AG20443 (cell line): ENCODE results near the gene SELENOP.
"Not testable (repeated sequence)": the region's sequence is repeated elsewhere in the genome, so short reads cannot be mapped to it uniquely, and the experiment has no call there.

ENCODE experiments used
- DNase-seq: peaks from one replicate; pipeline ENCODE4 v3.0.0; 2012; ENCODE audit warnings: low spot score, mixed read lengths

The SELENOP gene, protein sequence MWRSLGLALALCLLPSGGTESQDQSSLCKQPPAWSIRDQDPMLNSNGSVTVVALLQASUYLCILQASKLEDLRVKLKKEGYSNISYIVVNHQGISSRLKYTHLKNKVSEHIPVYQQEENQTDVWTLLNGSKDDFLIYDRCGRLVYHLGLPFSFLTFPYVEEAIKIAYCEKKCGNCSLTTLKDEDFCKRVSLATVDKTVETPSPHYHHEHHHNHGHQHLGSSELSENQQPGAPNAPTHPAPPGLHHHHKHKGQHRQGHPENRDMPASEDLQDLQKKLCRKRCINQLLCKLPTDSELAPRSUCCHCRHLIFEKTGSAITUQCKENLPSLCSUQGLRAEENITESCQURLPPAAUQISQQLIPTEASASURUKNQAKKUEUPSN

DNA sequence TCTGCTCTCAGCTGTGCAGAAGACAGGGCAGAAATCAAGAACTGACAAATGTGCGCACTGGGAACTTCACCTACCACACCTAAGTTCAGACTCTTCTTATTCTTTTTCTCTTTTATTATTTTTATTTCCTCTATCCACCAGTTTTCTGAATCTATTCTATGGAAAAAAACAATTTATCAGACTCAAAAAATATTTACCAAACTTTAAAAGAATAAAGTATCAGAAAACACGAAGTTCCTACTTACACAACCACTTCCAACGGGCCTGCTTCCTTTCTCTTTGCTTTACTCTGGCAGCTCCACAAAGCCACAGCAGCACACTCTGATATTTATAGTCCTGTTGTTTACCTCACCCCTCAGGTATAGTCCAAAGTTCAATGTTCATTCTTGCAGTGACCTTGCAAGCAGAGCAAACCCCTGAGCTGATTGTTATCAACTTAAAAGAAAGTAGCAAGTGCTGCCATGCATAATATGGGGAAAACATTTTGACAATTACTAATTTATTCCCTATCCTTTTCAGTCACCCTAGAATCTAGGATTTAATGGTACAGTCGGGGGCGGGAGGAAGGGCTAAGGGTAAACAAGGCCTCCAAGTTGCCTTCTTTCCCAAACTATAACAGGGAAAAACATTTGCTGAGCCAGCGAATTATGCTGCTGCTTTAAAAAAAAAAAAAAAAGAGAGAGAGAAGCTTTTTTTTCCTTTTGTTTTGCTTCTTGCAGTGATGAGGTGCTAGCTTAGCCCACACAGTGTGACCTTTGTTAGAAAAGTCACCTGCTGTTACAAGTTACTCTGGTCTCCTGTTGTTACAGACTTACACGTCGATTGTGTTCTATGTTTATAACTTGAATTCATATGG, at the start of gene SELENOP:
SELENOP (minus strand) TSS at position 302 of the 856 bp plus-strand sequence. CDS start 3,539 bp downstream, outside the sequence.
- peak; percentile 33 for DNase-seq

DNA sequence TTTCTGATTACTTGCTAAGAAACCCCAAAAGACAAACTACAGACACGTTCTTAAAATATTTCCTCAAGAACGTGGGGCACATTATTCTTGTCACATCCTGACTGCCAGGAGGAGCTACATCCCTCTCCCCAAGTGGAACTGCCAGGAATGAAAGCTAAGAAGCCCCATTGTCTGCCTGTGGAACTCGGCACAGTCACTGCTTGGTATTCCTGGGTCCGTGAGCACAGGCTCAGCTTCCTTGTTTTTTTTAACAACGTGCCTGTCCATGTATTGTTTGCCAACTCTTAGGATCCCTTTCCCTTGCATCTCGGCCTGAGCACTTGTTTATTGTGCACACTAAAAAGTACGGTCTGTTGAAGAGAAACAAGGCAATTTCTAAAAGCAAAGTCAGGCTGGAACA, 47.0 kb upstream of the SELENOP start:
- DNase-seq: no peak

DNA sequence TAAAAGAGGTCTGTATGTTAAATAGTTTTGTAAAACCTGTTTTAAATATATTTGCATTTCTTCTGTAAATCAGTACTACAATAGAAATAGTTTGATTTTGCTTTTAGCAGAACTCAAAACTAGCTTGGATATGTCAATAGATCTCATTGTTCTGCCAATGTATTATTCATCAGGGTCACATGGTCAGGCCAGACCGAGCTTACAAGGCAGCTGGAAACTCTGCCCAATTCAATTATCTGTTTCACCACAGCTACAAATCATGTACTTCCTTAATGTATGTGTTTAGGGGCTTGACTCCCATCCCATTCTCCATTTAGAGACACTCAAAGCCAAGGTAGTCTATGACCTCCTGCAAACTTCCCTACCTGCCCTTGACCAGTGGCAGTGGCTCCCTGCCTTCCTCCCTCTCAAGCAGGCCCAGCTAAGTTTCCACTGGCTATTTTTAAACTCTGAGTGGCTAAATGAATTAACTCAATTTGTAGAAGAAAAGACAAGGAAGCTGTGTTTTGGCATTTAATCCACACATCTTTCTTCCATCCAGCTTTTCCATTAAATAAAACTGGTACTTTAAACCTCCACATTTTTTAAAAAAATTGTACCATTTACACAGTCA, 46.4 kb upstream of the SELENOP start:
- peak; percentile 21 for DNase-seq

DNA sequence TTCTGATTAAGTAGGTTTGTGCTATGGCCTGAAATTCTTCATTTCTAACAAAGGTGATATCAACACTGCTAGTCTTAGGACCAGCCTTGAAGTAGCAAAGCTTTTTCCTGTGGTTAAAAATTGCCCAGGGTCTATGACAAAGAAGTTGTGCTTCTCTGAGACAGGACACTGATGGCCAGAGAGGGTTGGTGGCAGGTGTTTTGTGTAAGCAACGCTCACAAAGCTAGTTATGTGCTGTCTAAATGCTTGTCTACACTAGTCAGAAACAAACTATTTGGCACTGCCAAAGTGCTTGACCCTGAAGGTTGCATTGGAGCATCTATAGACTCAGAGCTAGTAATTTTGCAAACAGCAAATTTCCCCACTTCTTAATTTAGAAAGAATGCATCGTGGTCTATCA, 44.1 kb upstream of the SELENOP start:
- DNase-seq: no peak

DNA sequence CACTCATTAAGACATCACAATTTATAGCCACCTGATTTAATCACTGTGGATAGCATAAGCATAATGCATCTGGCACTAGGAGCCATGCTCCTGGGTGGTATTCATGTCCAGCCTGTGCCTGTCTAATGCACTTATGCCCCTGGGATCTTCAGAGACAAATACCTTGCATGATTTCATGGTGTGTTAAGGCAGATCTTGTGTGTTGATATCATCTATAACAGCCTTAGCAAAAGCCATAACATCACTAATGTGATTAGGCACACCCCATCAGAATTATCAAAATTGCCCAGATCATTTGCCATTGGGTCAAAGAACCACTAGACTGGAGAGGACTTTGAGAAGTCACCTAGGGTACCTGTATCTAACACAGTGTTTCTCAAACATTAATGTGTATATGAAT, 43.7 kb upstream of the SELENOP start:
- no peak for DNase-seq

DNA sequence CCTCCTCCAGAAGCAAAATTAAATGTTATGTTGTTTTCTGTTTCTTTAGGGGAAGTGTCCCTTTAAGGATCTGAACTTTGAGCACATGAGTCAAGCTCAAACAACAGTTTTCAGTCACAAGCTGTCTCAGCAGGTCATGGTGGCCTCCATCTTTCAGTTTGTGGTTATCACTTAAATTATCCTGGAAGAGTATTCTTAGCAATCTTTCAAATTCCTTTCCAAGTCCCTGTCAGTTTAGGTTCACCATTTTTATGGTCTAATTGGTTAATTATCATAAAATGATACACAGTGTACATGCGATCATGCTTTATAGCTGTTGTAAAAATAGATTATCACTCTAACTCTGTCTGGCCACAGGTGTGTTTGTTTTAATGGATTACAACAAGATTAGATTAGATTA, 43.1 kb upstream of the SELENOP start:
- no peak for DNase-seq

DNA sequence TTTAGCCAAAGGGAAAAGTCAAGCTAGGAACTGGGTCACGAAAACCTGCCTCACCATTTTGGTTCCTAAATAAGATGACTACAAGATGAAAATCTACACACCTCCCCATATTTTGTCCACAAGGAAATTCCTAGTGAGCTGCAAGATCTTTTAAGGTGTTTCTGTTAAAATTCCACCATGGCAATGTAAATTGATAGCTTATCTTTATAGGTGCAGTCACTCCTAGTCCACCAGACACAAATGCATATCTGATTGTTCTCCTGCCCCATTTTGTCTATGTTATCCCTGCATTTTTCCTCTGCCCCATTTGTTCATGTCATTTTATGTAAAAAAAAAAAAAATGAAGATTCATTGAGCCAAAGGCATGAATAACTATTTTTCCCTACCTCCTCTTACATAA, 41.1 kb upstream of the SELENOP start:
- DNase-seq: no peak

DNA sequence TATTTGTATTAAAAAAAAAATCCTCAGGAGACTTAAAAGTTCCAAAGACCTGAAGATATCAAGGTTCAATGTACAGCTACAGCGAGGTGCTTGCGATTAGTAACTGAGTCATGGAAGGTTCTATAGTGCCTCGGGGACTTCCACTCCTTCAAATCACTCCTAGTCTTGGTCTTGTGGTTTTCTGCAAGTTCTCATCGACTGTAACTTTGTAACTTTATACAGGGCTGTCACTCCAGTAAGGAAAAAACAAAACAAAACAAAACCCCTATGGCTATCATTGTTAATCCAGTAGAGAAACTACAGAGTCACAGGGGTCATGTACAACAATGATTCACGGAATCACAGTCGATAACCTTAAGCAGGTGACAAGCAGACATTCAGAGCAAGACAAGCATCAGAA, 39.8 kb upstream of the SELENOP start:
- DNase-seq: no peak

DNA sequence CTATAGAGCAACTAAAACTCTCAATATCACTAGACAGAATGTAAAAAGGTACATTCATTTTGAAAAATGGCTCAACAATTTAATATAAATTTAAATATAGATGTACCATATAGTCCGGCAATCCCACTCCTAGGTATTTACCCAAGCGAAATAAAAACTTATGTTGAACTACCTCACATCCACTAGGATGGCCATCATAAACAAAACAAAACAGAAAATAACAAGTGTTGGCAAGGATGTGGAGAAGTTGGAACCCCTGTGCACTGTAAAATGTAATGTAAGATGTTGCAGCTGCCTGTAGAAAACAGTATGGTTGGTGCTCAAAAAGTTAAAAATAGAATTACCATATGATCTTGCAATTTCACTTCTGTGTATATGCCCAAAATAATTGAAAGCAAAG, 36.9 kb upstream of the SELENOP start:
- no peak for DNase-seq

DNA sequence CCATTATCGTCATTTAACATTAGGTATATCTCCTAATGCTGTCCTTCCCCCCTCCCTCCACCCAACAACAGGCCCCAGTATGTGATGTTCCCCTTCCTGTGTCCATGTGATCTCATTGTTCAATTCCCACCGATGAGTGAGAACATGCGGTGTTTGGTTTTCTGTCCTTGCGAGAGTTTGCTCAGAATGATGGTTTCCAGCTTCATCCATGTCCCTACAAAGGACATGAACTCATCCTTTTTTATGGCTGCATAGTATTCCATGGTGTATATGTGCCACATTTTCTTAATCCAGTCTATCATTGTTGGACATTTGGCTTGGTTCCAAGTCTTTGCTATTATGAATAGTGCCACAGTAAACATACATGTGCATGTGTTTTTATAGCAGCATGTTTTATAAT, 32.7 kb upstream of the SELENOP start:
- DNase-seq: not testable (repeated sequence)

DNA sequence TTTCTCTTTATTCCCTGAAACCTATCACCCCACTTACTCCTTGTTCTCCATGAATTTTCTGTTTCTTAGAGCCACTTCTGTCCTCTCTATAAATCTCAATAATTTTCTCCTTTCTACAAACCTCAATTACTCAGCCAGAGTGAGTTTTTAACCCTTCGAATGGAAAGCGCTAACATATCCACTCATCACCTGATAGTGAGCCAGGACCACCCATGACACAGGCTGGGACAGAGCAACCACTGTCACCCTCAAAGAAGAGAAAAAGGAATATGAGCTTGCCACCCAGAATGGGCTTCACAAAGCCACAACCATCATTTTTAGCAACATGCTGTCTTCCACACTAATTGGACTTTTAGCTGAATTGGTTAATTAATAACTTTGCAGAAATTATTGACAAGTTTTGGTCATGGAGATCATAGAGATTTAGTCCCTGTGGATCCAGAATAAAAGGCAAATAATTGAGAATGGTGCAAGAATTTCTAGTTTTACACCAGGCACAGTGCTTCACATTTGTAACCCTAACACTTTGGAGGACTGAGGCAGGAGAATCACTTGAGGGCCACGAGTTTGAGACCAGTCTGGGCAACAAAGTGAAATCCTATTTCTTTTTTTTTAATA, 32.1 kb upstream of the SELENOP start:
- no peak for DNase-seq

DNA sequence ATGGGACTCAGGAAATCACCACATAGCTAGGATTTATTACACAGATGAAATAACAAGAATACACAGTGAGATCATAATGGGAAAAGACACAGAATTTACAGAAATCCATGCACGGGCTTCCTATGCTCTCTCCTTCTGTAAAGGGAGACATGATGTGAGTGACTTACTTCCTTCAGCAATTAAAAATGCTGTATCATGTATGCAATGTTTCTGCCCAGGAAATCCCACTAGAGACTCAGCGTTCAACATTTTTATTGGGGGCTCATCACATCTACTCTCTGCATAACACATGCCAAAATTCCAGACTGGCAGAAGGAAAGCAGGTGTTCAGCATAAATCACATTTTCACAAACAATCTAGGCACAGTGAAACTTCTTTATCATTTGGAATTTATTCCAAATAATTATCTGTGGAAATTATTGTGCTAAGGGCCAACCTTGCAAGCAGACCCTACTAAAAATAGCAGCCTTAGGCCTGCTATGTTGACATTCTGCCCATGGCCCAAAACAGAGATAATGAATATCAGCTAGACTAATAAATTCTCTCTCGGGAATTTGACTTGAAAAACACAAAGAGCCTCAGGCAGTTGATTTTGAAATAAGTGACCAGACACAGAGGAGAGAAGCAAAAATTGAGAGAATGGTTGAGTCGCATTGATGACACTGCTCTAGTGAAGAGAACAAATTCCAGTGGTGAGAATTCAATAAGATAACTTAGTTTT, 31.4 kb upstream of the SELENOP start:
- no peak for DNase-seq

DNA sequence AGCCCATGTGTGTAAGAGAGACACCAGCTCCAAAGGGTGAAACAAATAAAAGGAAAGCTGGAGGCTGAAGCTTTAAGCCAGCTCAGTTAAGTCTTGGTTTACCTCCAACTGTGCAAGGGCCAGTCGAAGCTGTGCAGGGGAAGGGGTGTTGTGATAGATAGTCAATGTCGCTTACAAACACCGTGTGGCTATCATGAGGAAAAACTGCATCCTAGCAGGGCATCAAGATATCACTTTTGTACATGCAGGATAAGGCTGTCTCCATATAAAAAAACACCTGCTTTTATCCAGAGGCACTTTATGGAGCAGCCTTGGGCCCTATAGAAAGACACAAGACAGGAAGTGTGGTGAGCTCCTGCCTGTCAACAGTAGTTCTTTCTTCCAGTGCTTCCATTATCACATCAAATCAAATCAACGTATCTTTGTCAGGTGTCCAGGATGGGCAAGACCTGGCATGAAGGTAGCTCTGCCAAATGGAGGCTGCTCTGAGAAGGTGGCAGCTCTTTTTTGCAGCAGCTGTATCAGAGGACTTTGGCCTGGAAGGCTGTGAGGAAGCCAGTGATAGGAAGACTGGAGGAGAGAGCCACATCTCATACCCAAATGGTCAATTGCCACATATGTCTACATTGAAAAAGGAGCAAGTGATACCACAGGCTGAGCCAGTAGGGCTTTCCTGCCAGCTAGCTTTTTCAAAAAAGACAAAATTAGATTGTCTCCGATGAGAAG, 29.3 kb upstream of the SELENOP start:
- no peak for DNase-seq

DNA sequence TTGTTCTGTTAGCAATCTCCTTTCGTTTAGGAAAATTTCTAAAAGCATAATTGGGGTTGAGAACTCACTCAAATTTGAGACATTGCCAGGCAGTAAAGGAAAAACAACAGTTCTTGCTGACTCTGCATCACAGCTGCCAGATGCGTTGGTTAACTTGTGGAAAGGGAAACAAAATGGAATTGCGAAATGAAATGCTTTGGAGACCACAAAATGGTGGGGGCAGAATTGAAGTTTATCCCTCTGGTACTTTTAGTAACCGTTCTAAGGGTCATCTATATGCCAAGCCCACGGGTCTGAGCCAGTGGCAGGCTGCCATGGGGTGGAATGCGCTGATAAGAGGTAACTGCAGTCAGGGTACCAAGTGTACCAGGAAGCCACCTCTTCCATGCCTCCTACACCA, 28.6 kb upstream of the SELENOP start:
- DNase-seq: peak; percentile 72

DNA sequence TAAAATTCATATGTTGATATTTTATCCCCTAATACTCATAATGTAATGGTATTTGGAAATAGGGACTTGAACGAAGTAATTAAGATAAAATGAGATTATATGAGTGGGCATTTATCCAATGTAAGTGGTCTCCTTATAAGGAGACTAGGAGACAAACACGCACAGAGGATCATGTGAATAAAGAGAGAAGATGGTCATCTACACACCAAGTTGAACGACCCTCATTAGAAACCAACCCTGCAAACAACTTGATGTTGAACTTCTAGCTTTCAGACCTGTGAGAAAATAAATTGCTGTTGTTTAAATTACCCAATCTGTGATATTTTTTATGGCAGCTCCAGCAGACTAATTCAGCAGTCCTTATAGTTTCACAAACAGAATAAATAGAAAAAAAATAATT, 27.5 kb upstream of the SELENOP start:
- no peak for DNase-seq

DNA sequence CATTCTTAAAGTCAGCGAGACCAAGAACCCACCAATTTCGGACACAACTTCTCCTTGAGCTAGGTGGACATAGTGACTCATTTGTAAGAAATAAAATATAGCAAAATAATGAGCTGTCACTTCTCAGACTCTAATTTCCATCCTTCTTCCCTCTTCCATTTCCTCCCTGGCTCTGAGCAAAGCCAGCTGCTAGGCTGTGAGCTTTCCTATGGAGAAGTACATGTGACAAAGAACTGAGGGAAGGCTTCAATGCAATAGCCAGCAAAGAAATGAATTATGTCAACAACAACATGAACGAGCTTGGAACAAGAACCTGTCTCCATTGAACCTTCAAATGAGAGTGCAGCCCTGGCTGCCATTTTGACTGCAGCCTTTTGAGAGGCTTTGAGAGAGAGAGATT, 25.9 kb upstream of the SELENOP start:
- no peak for DNase-seq

DNA sequence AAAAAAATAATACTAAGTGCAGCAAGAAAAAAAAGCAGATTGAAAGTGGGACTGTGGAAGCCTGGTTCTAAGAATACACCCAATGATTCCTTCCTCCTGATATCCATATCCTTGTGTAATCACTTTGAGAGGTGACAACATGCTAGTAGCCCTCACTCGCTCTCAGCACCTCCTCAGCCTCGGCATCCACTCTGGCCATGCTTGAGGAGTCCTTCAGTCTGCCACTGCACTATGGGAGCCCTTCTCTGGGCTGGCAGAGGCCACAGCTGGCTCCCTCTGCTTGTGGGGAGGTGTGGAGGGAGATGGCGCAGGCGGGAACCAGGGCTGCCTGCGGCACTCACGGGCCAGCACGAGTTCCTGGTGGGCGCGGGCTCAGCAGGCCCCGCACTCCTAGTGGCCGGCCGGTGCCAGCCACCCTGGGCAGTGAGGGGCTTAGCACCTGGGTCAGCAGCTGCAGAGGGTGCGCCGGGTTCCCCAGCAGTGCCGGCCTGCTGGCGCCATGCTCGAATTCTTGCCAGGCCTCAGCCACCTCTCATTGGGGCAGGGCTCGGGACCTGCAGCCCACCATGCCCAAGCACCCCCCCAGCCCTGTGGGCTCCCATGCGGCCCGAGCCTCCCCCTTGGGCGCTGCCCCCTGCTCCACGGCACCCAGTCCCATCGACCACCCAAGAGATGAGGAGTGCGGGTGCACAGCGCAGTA, 24.5 kb upstream of the SELENOP start:
- DNase-seq: no peak

DNA sequence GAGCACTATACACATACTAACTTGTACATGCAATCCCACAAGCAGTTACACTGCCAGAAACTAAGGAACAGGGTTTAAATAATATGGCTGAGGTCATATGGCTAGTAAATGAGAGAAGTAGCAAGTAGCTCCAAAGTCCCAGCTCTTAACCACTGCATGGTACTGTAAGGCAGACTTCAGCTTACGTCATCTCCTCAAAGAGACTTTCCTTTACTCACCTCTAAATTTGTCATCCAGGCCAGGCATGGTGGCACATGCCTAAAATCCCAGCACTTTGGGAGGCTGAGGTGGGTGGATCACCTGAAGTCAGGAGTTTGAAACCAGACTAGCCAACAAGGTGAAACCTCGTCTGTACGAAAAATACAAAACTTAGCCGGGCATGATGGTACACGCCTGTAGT, 20.4 kb upstream of the SELENOP start:
- no peak for DNase-seq

DNA sequence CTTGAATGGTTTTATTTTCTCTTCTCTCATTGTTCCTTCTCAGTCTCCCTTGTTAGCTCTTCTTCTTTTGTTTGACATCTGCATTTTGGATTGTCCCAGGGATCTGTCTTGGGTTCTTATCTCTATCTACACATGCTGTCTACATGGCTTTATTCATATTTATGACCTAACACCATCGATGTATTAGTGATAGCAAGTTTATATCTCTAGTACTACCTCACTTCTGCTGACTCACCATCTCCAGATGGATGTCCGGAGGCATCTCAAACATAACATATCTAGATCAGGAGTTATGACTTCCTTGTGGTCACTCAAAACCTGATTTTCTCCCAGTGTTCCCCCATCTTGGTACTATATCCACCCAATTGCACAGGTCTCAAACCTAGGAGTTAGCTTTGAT, 19.2 kb upstream of the SELENOP start:
- no peak for DNase-seq

DNA sequence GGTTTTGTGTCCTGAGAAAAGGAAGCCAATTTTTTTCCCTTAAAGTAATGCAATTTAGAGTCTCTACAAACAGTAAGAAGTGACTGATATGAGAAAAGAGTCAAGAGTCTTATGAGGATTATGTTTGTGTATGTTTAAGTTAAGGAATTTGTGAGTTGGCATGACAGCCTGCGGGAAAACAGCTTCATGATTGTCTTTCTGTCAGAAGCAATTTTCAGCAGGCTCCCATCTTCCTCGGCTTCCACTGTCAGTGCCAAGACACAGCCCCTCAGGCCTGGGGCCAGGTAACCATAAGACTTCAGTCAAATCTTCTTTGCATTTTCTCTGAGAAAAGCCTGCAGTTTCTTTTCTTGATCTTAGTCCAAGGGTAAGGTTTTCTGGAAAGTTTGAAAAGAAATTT, 17.0 kb upstream of the SELENOP start:
- no peak for DNase-seq
